MCF 10A (cell line): ENCODE measurements around the gene SLC22A14. TPM values are rescaled to one million over a fixed set of nuclear protein-coding genes. Genes with fewer than 3 reads are reported as not detected.

Source experiments
- BruUV-seq: library from RNA; stranded (reverse); fragments of 400-500 nt; replicated peaks from 2 replicates; lab custom pipeline; 2021; lab: Mats Ljungman, UMichigan
- CTCF ChIA-PET: fragments of 300-600 bp; sonication (Branson Sonifier 250); formaldehyde crosslinking; extraction: SDS; loops from one replicate; lab custom pipeline; 2021; ENCODE audit warnings: antibody characterized with exemption, inconsistent platforms; lab: Yijun Ruan, JAX
- POLR2A ChIA-PET: fragments of 300-600, 350-650 bp; sonication (Branson Sonifier 250); formaldehyde crosslinking; extraction: SDS; loops from one replicate; lab custom pipeline; 2020; ENCODE audit warnings: antibody characterized with exemption, inconsistent platforms; lab: Yijun Ruan, JAX
- DNase-seq: peaks from one replicate; pipeline ENCODE4 v3.0.0-alpha.2; 2018; ENCODE audit not compliant: unreplicated experiment
- H3K27ac Mint-ChIP-seq: one replicate; pipeline ENCODE4 v1.8.0; 2022; ENCODE audit warnings: mild to moderate bottlenecking, low read depth, mixed read lengths; ENCODE audit not compliant: unreplicated experiment
- H3K27me3 Mint-ChIP-seq: one replicate; pipeline ENCODE4 v1.8.0; 2022; ENCODE audit warnings: mixed read lengths; ENCODE audit not compliant: insufficient read depth, unreplicated experiment
- H3K36me3 Mint-ChIP-seq: one replicate; pipeline ENCODE4 v1.8.0; 2022; ENCODE audit warnings: mild to moderate bottlenecking, moderate library complexity, mixed read lengths; ENCODE audit not compliant: insufficient read depth, unreplicated experiment
- H3K4me1 Mint-ChIP-seq: one replicate; pipeline ENCODE4 v1.8.0; 2022; ENCODE audit warnings: mixed read lengths; ENCODE audit not compliant: insufficient read depth, unreplicated experiment
- H3K4me3 Mint-ChIP-seq: one replicate; pipeline ENCODE4 v1.8.0; 2022; ENCODE audit warnings: mild to moderate bottlenecking, moderate library complexity, mixed read lengths; ENCODE audit not compliant: unreplicated experiment
- H3K9me3 Mint-ChIP-seq: one replicate; pipeline ENCODE4 v1.8.0; 2022; ENCODE audit warnings: mixed read lengths; ENCODE audit not compliant: unreplicated experiment
- intact Hi-C: fragments of 100-400 bp; cut with micrococcal nuclease; formaldehyde crosslinking; loops from 2 replicates; pipeline ENCODE4 v1.14.1; 2022
- total RNA-seq: library from RNA; stranded (reverse); gene quantifications from 2 replicates; pipeline ENCODE4 v1.2.3, GENCODE V29; 2022
- TF ChIP-seq, protein P1 (sequence below): fragments of 200-600 bp; IDR thresholded peaks from one replicate; pipeline ENCODE4 v1.8.0; 2022; ENCODE audit warnings: antibody characterized with exemption, mild to moderate bottlenecking; ENCODE audit not compliant: unreplicated experiment

SLC22A14 gene
- total RNA-seq, 1 experiment from 2014 or later: 0.44 TPM

DNA sequence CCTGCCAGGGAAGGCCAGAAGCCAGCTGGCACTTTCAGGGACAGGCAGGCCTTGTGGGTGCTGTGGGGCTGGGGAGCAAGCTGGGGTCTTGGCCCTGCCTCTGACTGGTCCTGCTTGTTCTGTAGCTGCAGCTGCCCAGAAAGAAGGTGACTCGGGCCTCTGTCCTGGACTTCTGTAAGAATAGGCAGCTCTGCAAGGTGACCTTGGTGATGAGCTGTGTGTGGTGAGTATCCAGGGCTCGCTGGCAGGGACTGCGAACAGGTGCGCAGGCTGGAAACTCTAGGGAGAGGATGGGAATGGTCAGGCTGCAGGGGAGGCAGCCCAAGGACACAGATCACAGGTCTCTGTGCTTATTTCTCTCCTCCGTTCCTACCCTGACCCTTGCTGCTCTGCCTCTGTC is 31.2 kb downstream of the SLC22A14 start:
- Mint-ChIP-seq H3K36me3 (no peaks in the 10 kb centered on the region), H3K27me3 (peaks cover 12% of the 10 kb centered on the region), H3K27ac (no peak overlapping the region), H3K4me1 (no peaks in the 10 kb centered on the region), H3K4me3 (no peak overlapping the region), H3K9me3 (no peaks in the 10 kb centered on the region)
- POLR2A ChIA-PET: no interaction called here
- TF ChIP-seq, protein P1, sequence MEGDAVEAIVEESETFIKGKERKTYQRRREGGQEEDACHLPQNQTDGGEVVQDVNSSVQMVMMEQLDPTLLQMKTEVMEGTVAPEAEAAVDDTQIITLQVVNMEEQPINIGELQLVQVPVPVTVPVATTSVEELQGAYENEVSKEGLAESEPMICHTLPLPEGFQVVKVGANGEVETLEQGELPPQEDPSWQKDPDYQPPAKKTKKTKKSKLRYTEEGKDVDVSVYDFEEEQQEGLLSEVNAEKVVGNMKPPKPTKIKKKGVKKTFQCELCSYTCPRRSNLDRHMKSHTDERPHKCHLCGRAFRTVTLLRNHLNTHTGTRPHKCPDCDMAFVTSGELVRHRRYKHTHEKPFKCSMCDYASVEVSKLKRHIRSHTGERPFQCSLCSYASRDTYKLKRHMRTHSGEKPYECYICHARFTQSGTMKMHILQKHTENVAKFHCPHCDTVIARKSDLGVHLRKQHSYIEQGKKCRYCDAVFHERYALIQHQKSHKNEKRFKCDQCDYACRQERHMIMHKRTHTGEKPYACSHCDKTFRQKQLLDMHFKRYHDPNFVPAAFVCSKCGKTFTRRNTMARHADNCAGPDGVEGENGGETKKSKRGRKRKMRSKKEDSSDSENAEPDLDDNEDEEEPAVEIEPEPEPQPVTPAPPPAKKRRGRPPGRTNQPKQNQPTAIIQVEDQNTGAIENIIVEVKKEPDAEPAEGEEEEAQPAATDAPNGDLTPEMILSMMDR: no peak
- CTCF ChIA-PET: interaction anchor here (0.7 kb wide), 1 partner anchor 1050 kb away, joined by 3 read pairs; no protein-coding TSS in a partner anchor
- BruUV-seq: no TSS peak
- DNase-seq: no peak
- intact Hi-C loops: no loop called here

DNA sequence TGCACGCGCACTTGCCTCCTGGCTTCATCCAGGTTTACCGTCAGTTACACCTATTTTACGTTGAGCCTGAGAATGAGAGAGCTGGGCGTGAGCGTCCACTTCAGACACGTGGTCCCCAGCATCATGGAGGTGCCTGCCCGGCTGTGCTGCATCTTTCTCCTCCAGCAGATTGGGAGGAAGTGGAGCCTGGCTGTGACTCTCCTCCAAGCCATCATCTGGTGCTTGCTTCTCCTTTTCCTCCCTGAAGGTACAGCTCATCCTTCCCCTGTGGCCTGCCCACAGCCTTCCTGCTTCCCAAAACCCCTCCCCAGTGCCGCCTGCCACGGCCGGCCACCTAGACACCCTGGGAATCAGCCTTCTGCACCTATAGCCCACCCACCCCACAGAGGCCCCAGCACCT is 31.6 kb downstream of the SLC22A14 start:
- H3K9me3 Mint-ChIP-seq: no peaks in the 10 kb centered on the region
- H3K36me3 Mint-ChIP-seq: no peaks in the 10 kb centered on the region
- no TSS peak for BruUV-seq
- POLR2A ChIA-PET: no interaction called here
- intact Hi-C loops: no loop called here
- no peaks in the 10 kb centered on the region for H3K4me1 Mint-ChIP-seq
- CTCF ChIA-PET: interaction anchor here (0.7 to 1.0 kb wide), 2 partner anchors 17 to 1049 kb away, joined by 3 read pairs; no protein-coding TSS in a partner anchor
- H3K27me3 Mint-ChIP-seq: peaks cover 11% of the 10 kb centered on the region
- no peak for DNase-seq
- TF ChIP-seq, protein P1: no peak
- H3K27ac Mint-ChIP-seq: no peak overlapping the region
- H3K4me3 Mint-ChIP-seq: no peak overlapping the region

DNA sequence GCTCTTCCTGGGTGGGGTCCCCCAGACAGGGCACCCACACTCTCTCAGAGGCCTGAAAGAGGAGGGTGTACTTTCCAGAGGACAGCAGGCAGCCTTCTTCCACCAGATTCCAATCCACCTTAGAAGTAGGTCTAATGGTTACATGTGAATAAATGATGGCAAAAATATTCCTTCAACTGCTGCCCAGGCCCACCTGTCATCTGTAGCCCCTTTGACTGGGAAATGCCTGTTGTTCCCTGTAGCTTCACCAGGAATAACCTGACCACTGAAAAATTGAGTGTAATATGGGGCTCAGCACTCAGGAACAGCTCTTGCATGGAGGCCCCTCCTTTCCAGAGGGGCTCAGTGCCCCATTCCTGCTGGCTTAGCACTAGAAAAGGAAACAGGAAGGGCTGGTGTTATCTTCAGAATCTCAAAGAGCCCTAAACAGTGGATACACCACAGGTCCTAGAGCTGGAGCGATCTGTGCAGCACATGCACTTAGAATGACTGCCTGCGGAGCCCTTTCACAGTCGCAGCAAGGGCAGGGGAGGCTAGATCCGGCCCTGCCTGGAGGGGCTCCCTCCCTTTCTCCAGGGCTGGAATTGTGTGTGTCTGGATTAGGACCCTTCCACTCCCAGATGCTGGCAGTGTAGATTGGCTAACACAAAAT is 32.1 kb downstream of the SLC22A14 start:
- DNase-seq: no peak
- Mint-ChIP-seq H3K4me1 (no peaks in the 10 kb centered on the region), H3K9me3 (no peaks in the 10 kb centered on the region), H3K27ac (no peak overlapping the region), H3K4me3 (no peak overlapping the region), H3K36me3 (no peaks in the 10 kb centered on the region), H3K27me3 (peaks cover 6% of the 10 kb centered on the region)
- TF ChIP-seq, protein P1: no peak
- ChIA-PET POLR2A (no interaction called here), CTCF (interaction anchor here (0.6 to 1.0 kb wide), 3 partner anchors 16 to 1049 kb away, joined by 3 read pairs; no protein-coding TSS in a partner anchor)
- intact Hi-C loops: no loop called here
- no TSS peak for BruUV-seq

DNA sequence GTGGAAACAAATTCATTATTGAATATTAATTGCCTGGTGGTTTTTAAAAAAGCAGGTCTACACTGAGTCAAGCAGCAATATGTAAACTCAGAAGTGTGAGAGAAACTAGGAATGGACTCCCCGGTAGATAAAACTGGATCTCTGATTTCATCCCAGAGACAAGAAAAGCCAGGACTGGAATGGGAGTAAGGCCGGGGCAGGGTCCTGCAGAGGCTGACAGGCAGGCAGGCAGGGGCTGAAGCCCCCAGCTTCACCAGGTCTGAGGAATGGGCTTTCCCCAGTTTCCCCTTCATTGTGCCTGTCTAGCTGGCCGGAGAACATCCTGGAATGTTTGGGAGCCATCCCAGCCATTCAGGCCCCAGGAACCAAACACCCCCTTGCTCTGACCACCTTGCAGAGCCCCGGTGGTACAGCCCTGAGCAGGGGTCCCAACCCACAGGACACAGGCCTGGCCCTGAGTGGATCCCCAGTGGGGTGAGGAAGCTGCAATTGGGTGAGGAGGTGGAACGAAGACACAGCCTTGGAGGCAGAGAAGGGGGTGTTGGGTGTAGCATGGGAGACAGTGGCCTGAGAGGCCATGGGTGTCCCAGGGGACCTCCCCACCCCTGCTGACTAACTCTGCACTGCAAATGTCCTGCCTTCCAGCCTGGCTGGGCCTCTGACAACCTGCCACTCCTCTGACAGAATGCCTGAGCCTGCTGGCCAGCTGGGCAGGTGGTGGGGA is 32.8 kb downstream of the SLC22A14 start:
- H3K4me1 Mint-ChIP-seq: no peaks in the 10 kb centered on the region
- H3K9me3 Mint-ChIP-seq: no peaks in the 10 kb centered on the region
- no TSS peak for BruUV-seq
- ChIA-PET CTCF (interaction anchor here (0.6 to 1.0 kb wide), 3 partner anchors 11 to 18 kb away, joined by 3 to 4 read pairs (median 3); no protein-coding TSS in a partner anchor), POLR2A (no interaction called here)
- H3K27ac Mint-ChIP-seq: no peak overlapping the region
- H3K27me3 Mint-ChIP-seq: no peaks in the 10 kb centered on the region
- intact Hi-C loops: no loop called here
- H3K36me3 Mint-ChIP-seq: no peaks in the 10 kb centered on the region
- H3K4me3 Mint-ChIP-seq: no peak overlapping the region
- DNase-seq: no peak
- TF ChIP-seq, protein P1: no peak
